Sciatic nerve (tissue), 2 donors: ENCODE measurements around the gene MUC5B. TPM values are rescaled to one million over a fixed set of nuclear protein-coding genes. Genes with fewer than 3 reads are reported as not detected.
"Not testable (repeated sequence)": the region's sequence is repeated elsewhere in the genome, so short reads cannot be mapped to it uniquely, and the experiment has no call there.

ENCODE experiments used
- ATAC-seq: fragments of 200-7000 bp; cut with Tn5 transposase; one replicate; pipeline ENCODE4 v1.9.1; 2020; ENCODE audit warnings: mild to moderate bottlenecking, moderate library complexity
- DNase-seq: peaks from one replicate; pipeline ENCODE4 v3.0.0-alpha.2; 2020; ENCODE audit warnings: low spot score
- intact Hi-C: fragments of 100-400 bp; cut with DNase I; formaldehyde crosslinking; loops from one replicate; pipeline ENCODE4 v1.14.2; 2022
- total RNA-seq: library from RNA; stranded (reverse); fragmentation: NEBNext Ultra II Directional; extraction: Animal tissue kit (Norgen Biotek cat#: 25700); gene quantifications from one replicate; pipeline ENCODE4 v1.2.1, GENCODE V29; 2021
- donor health status: DM: no; HTN: no; CAD: no.
- donor health status: DM: no; HTN: no; CAD: no.

Gene MUC5B
- 0.71 TPM for total RNA-seq

- DNase-seq: peak; percentile 51
These were observed at the start of gene MUC5B for GRCh38 chr11:1222491-1223345. TSS of gene MUC5B (plus strand) at chr11:1223066. CDS start at chr11:1223124, 58 bp downstream.

GRCh38 chr11:1173396-1173795, 49.5 kb upstream of the MUC5B start:
- ATAC-seq, intact Hi-C loops: not testable (repeated sequence)

More at GRCh38 chr11:1222491-1223345, at the start of gene MUC5B:
- intact Hi-C loops: no loop called here
- ATAC-seq: no peak

GRCh38 chr11:1174441-1175370, 48.2 kb upstream of the MUC5B start:
- no peak for ATAC-seq
- intact Hi-C loops: no loop called here
- no peak for DNase-seq

More at GRCh38 chr11:1173396-1173795, 49.5 kb upstream of the MUC5B start:
- DNase-seq: not testable (repeated sequence)

- ATAC-seq (no peak), DNase-seq (no peak)
- intact Hi-C loops: no loop called here
These were observed 47.2 kb upstream of the MUC5B start for GRCh38 chr11:1175461-1176223.

- no peak for DNase-seq
- ATAC-seq: no peak
- intact Hi-C loops: no loop called here
These were observed 46.4 kb upstream of the MUC5B start for GRCh38 chr11:1176224-1177019.

GRCh38 chr11:1177020-1177770, 45.7 kb upstream of the MUC5B start:
- intact Hi-C loops: no loop called here
- ATAC-seq (no peak), DNase-seq (no peak)

GRCh38 chr11:1177771-1178090, 45.1 kb upstream of the MUC5B start:
- no peak for ATAC-seq
- DNase-seq: no peak
- intact Hi-C loops: no loop called here

GRCh38 chr11:1178201-1178885, 44.5 kb upstream of the MUC5B start:
- ATAC-seq (no peak), DNase-seq (no peak)
- intact Hi-C loops: no loop called here

GRCh38 chr11:1178906-1179305, 44.0 kb upstream of the MUC5B start:
- no peak for ATAC-seq
- no peak for DNase-seq
- intact Hi-C loops: no loop called here

- no peak for DNase-seq
- intact Hi-C loops: no loop called here
- no peak for ATAC-seq
These were observed 43.2 kb upstream of the MUC5B start for GRCh38 chr11:1179641-1180040.

- ATAC-seq: no peak
- intact Hi-C loops: no loop called here
- no peak for DNase-seq
These were observed 42.7 kb upstream of the MUC5B start for GRCh38 chr11:1180171-1180570.

GRCh38 chr11:1180947-1181391, 41.9 kb upstream of the MUC5B start:
- intact Hi-C loops: no loop called here

GRCh38 chr11:1181420-1181819, 41.4 kb upstream of the MUC5B start:
- intact Hi-C loops: no loop called here
- no peak for ATAC-seq

More at GRCh38 chr11:1180947-1181391, 41.9 kb upstream of the MUC5B start:
- ATAC-seq: no peak
- no peak for DNase-seq

GRCh38 chr11:1181853-1182535, 40.9 kb upstream of the MUC5B start:
- no peak for ATAC-seq
- intact Hi-C loops: no loop called here
- no peak for DNase-seq

More at GRCh38 chr11:1181420-1181819, 41.4 kb upstream of the MUC5B start:
- DNase-seq: no peak

- ATAC-seq, DNase-seq, intact Hi-C loops: not testable (repeated sequence)
These were observed 38.7 kb upstream of the MUC5B start for GRCh38 chr11:1184139-1184538.

GRCh38 chr11:1188451-1189130, 34.3 kb upstream of the MUC5B start:
- intact Hi-C loops, ATAC-seq, DNase-seq: not testable (repeated sequence)
